ENCODE data around the gene LGI2. TPM values are rescaled to one million over a fixed set of nuclear protein-coding genes. Genes with fewer than 3 reads are reported as not detected.
A peak's percentile ranks its signal among the peaks of the same experiment; 100 is the strongest.
"Not testable (repeated sequence)": the region's sequence is repeated elsewhere in the genome, so short reads cannot be mapped to it uniquely, and the experiment has no call there.

LGI2 gene, protein sequence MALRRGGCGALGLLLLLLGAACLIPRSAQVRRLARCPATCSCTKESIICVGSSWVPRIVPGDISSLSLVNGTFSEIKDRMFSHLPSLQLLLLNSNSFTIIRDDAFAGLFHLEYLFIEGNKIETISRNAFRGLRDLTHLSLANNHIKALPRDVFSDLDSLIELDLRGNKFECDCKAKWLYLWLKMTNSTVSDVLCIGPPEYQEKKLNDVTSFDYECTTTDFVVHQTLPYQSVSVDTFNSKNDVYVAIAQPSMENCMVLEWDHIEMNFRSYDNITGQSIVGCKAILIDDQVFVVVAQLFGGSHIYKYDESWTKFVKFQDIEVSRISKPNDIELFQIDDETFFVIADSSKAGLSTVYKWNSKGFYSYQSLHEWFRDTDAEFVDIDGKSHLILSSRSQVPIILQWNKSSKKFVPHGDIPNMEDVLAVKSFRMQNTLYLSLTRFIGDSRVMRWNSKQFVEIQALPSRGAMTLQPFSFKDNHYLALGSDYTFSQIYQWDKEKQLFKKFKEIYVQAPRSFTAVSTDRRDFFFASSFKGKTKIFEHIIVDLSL
- 2.9 TPM for total RNA-seq (ENCODE audit: insufficient read depth, low replicate concordance)

DNA sequence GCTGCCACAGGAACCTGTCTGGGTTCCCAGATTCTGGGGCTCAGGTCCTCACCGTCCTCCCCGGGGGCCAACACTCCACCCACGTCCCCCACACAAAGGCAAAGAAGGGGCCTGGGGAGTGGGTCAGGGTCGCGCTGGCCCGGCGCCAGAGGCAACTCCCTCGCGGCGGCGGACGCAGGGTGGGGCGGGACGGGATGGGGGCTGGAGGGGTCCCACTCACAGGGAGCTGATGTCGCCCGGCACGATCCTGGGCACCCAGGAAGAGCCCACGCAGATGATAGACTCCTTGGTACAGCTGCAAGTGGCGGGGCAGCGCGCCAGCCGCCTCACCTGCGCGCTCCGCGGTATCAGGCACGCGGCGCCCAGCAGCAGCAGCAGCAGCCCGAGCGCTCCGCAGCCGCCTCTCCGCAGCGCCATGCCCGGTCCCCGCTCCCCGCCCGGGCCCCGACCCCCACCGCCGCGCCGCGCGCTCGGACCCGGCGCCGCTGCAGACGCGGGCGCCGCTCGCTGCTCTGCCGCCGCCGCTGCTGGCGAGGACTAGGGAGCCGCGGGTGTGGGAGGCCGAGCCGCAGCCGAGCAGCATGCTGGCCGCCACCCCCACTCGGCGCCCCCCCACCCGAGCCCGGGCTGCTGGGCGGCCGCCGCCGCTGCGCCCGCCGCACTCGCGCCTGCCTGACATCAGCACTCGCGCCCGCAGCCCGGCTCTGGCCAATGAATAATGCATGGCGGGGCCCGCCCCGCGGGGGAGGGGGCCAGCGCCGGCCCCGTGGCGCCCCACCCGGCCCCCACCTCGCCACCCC, at the start of gene LGI2:
TSS of gene LGI2 (minus strand) at position 670 of the 800 bp plus-strand sequence. CDS start at position 417, 253 bp downstream.
- peak; percentile 13 for DNase-seq (ENCODE audit: low spot score)

DNA sequence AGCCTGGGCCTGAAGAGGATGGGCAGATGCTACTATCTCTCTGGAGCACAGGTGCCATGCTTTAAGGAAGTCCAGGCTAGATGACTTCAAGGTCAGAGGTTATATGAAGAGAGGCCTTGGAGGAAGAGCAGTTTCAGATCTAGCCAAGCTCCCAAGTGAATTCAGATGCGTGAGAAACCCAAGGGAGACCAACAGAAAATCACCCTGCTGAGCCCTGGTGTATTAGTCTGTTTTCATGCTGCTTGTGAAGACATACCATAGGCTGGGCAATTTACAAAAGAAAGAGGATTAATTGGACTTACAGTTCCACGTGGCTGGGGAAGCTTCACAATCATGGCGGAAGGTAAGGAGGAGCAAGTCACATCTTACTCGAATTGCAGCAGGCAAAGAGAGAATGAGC, 47.8 kb upstream of the LGI2 start:
- no peak for DNase-seq (ENCODE audit: low spot score)

DNA sequence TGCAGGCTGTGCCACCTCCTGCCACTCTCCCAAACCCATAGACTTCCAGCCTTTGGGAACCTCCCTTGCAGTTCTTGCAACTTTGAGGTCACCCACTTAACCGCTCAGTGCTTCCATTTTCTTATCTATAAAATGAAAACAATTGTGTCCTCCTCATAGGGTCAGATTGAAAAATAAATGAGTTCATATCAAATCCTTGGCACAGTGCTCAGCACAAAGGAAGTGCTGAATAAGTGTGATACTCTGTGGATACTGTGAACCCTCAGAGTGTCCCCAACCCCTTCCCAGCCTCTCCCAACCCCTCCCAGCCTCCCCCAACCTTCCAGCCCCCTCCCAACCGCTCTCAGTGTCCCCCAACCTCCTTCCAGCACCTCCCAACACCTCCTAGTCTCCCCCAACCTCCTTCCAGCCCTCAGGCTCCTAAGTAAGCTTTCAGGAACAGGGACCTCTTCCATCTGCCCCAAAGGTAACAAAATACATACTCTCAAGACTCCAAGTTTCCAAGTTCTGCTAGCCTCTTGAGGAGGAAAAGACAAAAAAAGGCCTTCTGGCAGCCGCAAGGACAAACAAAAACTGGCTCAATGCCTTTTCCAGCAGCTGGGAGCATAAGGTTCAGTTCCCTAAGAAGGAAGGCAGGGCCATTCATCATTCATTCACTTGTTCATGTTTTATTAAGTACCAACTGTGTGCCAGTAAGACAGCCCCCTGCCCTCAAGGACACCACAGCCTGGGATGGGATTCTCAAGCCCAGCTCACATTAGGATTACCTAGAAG, 46.1 kb upstream of the LGI2 start:
- DNase-seq (ENCODE audit: low spot score), result no peak

DNA sequence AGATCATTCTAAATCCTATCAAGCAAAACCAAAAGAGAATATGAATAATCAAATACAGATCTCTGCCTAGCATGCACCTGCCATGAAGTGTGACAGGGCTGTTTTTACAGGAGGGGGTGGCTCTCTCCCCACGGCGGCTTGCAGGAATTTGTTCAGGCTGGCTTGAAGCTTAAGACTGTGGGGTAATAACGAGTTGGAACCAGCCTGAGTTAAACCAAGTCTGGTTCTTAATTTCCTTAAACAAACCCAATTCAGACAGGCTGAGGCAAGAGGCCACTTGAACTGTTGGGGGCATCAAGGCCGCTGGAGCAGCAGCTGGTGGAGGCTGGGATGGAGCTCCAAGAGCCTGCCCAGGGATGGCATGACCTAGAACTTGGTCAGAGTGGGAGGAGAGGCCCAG, 45.1 kb upstream of the LGI2 start:
- no peak for DNase-seq (ENCODE audit: low spot score)

- DNase-seq (ENCODE audit: low spot score), result no peak
These were observed 44.4 kb upstream of the LGI2 start for GRCh38 chr4:25075129-25075528.

DNA sequence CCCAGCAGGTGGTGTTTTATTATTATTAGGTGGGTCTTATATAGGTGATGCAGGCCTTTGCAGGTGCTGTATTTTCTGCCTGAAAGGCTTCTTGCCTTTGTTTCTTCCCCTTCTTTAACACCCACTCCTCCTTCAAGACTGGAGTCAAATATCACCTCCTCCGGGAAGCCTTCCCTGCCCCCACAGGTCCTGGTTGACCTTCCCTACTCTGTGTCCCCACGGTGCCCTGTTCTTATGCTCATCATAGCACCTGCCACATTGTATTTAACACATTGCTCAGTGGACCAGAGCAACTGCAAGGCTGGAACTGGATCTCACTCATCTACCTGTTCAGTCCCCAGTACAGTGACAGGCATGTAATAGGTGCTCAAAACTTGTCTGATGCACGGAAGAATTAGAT, 39.8 kb upstream of the LGI2 start:
- no peak for DNase-seq (ENCODE audit: low spot score)

DNA sequence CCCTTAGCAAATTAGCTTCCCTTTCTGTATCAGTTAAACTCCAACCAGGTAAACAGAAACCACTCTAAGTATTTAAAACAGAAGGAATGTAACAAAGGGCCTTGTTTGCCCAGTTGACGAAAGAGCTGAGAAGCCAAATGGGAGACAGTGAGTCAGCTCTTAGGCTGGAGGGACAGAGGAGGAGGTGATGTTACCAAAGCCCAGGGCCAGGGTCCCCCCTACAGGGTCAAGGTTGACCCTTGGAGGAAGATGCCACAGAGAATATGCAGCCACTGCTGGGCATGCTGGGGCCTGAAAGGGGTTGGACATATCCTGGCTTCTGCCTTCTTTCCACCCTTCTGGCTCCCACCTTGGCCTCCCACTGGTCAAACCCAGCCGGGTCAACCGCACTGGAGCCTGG, 38.3 kb upstream of the LGI2 start:
- DNase-seq (ENCODE audit: low spot score), result no peak

- DNase-seq (ENCODE audit: low spot score), result no peak
These were observed 37.6 kb upstream of the LGI2 start for GRCh38 chr4:25068386-25068785.

DNA sequence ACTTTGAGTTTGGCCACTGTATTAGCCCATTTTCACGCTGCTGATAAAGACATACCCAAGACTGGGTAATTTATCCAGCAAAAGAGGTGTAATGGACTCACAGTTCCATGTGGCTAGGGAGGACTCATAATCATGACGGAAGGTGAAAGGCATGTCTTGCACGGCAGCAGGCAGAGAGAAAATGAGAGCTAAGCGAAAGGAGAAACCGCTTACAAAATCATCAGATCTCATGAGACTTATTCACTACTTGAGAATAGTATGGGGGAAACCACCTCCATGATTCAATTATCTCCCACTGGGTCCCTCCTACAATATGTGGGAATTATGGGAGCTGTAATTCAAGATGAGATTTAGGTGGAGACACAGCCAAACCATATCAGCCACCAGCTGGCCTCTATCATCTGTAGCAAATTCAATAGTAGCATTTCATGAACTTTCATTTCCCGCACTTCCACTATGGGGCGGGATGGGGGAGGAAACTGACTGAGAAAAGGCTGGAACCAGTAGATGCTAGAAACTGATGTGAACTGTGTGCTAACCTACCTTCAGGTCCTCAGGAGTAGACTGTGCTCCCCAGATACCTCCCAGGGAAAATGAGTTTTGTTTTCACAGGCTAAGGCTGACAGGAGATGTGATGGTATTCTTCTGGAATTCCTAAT, 35.3 kb upstream of the LGI2 start:
- DNase-seq (ENCODE audit: low spot score), result no peak

GRCh38 chr4:25065431-25065858, 34.7 kb upstream of the LGI2 start:
- DNase-seq (ENCODE audit: low spot score), result no peak

DNA sequence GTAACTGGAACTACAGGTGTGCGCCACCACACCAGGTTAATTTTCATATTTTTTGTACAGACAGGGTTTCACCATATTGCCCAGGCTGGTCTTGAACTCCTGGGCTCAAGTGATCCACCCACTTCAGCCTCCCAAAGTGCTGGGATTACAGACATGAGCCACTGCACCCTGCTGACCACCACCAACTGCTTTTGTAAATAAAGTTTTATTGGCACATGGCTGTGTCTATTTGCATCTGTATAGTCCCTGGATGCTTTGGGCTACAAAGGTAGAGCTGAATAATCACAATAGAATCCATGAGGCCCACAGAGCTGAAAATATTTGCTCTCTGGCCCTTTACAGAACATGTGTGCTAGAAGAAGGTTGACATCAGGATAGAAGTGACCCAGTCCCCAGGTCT, 33.7 kb upstream of the LGI2 start:
- not testable (repeated sequence) for DNase-seq (ENCODE audit: low spot score)

- DNase-seq (ENCODE audit: low spot score), result no peak
These were observed 32.4 kb upstream of the LGI2 start for GRCh38 chr4:25063116-25063515.

DNA sequence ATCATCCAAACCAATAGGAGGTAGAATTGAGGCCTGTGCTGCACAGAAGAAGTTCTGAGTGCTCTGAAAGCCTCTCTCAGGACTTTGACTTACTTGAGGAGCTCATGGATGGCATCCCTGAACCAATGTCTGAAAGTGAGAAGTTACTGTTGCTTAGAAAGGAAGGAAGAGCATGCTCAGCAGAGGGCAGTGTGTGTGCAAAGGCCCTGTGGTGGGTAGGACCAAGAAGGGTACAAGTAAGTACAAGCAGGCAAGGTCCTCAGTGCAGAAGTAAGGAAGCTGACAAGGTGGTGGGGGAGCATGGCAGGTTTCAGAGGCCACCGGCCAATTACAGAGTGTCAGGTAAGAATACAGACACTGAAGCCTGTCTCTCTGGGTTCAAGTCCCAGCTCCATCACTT, 31.4 kb upstream of the LGI2 start:
- no peak for DNase-seq (ENCODE audit: low spot score)

DNA sequence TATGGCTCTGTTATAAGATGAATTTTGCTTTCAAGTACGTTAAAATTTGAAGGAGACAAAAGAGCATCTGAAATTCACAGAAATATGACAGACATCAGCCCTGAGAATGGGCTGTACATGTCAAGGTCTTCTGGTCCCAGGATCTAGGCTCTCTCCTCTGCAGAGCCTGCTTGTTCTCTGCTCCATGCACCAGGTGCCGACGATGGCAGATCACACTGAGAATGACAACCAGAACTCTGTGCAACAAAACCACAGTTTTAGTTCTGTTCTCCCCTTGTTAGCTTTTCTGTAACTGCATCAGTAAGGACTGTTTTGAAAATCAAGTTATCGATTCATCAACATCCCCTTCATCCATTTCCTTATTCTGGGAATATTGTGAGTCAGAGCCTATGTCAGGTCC, 30.9 kb upstream of the LGI2 start:
- no peak for DNase-seq (ENCODE audit: low spot score)

- no peak for DNase-seq (ENCODE audit: low spot score)
These were observed 30.2 kb upstream of the LGI2 start for GRCh38 chr4:25060963-25061340.

DNA sequence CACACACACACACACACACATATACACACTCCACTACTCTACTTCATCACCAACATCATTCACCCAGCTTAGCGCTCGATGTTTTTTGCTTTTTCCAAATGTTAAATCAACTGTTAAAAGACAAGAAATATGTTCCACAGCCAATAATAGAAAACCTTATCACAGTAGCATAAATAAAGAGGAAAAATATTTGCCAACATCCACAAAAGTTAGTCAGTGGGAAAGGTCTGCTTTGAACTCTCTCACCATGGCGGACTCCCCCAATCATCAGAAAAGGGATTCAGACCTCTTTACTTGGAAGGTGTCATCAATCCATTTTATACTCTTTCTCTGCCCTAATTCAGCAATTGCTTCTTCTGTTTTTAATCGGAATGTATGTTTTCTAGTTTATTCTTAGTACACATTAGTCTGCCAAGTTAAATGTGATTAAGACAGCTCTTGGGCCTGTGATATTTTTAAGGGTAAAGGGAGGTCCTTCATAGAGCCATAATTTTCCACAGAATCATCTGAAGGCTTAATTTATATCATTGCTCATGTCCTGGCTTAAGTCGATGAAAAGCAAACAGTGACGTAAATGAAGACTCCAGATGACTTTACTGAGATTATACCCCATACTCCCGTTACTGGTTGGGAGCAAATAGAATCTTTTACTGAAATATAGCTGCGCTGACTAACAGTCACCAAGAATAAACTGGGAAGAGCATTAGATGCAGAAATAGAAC, 29.7 kb upstream of the LGI2 start:
- peak; percentile 97 for DNase-seq (ENCODE audit: low spot score)

GRCh38 chr4:25059791-25060190, 29.0 kb upstream of the LGI2 start:
- no peak for DNase-seq (ENCODE audit: low spot score)

- no peak for DNase-seq (ENCODE audit: low spot score)
These were observed 28.1 kb upstream of the LGI2 start for GRCh38 chr4:25058796-25059195.

DNA sequence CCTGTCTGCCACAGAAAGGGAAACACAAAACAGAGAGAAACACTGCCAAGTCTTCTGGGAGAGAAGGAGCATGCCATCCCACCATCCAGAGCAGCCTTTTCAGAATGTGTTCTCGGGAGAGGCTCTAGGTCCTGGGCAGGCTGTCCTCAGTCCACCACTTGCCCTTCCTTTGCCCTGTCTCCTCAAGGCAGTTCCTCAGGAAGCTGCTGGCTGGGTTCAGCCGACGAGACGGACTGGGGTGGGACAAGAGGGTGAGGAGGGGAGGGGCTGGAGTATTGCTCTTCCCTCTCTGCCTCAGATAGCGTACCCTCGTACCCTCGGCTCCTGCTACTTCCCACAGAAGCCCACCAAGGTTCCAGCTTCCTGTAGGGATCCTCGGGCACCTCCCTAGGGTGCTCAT, 26.6 kb upstream of the LGI2 start:
- DNase-seq (ENCODE audit: low spot score), result no peak

- DNase-seq (ENCODE audit: low spot score), result not testable (repeated sequence)
These were observed 21.3 kb upstream of the LGI2 start for GRCh38 chr4:25052037-25052436.

DNA sequence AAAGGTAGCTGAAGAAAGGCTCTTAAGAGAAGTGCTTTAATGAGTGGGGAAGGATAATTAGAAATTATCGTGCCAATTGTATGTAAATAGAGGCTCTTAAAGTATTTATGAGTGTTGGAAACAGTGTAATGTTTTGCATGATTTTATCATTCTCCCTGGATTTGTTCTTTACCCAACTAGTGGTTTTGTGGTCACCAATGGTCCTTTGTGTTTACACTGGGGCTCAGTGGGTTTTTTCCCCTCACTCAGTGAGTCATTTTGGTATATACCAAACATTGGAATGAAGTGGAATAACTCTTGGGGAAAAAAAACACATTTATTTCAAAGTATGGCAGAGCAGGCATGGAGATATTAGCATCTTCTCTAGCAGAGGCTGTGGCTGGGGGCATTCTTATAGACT, 20.8 kb upstream of the LGI2 start:
- no peak for DNase-seq (ENCODE audit: low spot score)

Data from umbilical cord (tissue), 2 donors.